ENCODE measurements around the gene SMIM35. TPM values are rescaled to one million over a fixed set of nuclear protein-coding genes. Genes with fewer than 3 reads are reported as not detected.
"Not testable (repeated sequence)": the region's sequence is repeated elsewhere in the genome, so short reads cannot be mapped to it uniquely, and the experiment has no call there.

SMIM35 gene
- total RNA-seq, 2 donors from 2014 or later, result not detected

DNA sequence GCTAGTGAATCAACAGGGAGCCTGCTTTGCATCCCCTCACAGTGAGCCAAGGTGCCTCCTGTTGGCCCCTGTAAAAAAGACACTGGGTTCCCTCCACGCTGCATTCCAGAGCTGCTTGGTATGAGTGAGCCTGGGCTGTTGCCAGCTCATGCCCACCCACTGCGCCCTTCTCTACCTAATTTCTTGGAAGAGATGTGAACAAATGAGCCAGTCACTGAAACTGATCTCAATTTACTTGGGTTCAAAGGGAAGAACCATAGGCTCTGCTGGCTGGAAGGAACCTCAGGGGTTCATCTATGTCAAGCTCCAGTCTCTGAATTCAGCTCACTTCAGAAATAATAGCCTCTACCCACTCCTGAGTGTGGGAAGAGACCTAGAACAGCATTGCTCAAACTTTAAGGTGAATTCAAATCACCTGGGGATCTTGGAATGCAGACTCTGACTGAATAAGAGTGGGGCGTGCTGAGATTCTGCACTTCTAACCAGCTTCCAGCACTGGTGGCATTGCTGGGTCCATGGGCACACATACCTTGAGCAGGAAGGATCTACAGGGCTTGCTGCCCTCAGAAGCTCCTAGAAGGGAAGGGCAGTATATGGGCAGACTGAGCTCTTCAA is 15.2 kb downstream of the SMIM35 start:
- Mint-ChIP-seq H3K36me3 (no peaks in the 10 kb centered on the region), H3K27ac (no peak overlapping the region), H3K9me3 (no peaks in the 10 kb centered on the region)
- DNase-seq (ENCODE audit: low spot score in 2 of 2), result no peak
- no peak for ATAC-seq

DNA sequence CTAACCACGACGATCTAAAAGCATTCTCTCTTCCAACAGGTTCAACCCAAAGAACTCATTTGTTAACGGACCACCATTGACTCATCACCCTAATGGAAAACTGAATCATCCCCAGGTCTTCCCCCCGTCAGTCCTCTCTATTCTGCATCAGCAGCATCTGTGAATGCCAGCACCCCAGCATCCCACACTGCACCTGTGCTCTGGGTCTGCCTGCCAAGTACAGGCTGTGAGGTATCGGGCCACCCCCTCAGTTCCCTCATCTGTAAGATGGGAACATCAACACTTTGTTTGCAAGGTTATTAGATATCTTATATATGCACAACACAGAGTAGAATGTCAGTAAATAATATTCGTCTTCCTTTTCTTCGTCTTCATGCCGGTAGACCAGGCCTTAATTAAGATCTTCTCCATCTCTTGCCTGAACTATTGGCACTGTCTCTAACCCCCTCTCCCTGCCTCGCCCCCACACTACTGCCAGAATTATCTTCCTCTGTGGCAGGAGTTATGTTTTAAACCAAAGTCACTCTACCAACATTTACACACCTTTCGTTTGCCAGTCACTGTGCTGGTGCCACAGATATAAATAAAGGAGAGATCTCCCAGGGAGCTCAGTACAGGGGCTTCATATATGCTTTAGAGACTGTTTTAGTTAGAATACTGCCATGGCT is 17.7 kb downstream of the SMIM35 start:
- H3K36me3 Mint-ChIP-seq, result no peaks in the 10 kb centered on the region
- ATAC-seq (no peak), DNase-seq (ENCODE audit: low spot score in 2 of 2) (no peak)
- no peak overlapping the region for H3K27ac Mint-ChIP-seq
- H3K9me3 Mint-ChIP-seq, result no peaks in the 10 kb centered on the region

DNA sequence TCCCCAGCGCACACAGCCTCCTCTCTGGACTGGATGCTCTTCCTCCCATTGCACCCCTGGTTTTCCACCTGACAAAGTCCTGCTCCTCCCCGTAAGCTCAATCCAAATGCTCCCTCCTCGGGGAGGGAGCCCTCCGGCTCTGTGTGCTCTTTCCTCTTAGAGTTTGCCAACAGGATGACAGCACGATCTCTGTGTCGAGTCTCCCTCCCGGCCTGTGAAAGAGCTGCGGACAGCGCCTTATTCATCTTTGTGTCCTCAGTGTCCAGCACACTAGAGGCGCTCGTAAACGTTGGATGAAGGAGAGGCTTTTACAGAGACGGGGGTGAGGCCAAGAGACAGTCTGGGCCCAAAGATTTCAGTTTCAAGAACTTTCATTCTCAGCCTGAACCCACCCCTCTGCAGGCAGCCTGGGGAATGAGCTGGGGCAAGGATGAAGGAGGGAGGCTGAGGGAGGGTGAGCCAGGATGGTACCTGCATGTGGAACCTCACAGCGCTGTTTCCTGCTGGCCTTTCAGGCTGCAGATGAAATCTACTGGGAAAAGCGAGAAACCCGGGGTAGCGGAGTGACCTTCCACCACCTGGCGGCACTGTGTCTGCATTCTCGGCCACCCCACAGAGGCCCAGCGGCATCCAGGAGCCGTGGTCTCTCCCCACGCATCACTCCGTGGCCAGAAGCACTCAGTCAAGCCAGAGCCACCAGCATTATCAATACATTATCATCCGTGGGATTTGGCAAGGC is 18.4 kb downstream of the SMIM35 start:
- no peaks in the 10 kb centered on the region for H3K36me3 Mint-ChIP-seq
- no peak for ATAC-seq
- no peaks in the 10 kb centered on the region for H3K9me3 Mint-ChIP-seq

DNA sequence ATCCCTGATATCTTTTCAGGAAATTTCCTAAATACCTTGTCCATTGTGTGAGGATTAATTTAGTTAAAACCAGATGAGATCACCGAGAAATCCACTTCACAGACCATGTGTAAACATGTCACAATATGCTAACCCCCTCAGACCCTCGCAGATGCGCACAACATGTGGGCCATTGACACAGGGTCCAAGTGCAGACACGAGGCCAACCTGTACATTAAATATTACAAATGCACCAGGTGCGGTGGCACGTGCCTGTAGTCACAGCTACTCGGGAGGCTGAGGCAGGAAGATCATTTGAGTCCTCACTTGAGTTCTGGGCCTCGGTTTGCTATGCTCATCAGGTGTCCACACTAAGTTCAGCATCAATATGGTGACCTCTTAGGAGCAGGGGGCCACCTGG is 19.8 kb downstream of the SMIM35 start:
- no peaks in the 10 kb centered on the region for H3K36me3 Mint-ChIP-seq
- DNase-seq (ENCODE audit: low spot score in 2 of 2) (no peak), ATAC-seq (no peak)
- H3K9me3 Mint-ChIP-seq, result no peaks in the 10 kb centered on the region
- no peak overlapping the region for H3K27ac Mint-ChIP-seq

More for the DNA sequence above, 18.4 kb downstream of the SMIM35 start:
- H3K27ac Mint-ChIP-seq, result no peak overlapping the region
- no peak for DNase-seq (ENCODE audit: low spot score in 2 of 2)

DNA sequence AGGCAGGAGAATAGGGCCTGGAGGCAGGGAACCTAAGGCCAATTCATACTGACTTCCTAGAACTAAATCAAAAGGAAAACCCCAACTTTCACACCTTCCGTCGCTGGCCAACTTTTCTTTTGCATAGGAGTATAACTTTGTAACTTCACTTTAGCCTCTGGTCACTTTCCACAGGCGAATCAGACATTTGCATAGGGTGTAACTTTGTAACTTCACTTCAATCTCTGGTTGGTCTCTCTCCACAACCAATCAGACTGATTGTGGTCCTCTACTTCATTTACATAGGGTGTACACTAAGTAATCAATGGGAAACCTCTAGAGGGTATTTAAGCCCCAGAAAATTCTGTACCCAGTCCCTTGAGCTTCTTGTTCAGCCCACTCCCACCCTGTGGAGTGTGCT is 21.4 kb downstream of the SMIM35 start:
- Mint-ChIP-seq H3K36me3 (no peaks in the 10 kb centered on the region), H3K9me3 (no peaks in the 10 kb centered on the region)
- ATAC-seq, result no peak

DNA sequence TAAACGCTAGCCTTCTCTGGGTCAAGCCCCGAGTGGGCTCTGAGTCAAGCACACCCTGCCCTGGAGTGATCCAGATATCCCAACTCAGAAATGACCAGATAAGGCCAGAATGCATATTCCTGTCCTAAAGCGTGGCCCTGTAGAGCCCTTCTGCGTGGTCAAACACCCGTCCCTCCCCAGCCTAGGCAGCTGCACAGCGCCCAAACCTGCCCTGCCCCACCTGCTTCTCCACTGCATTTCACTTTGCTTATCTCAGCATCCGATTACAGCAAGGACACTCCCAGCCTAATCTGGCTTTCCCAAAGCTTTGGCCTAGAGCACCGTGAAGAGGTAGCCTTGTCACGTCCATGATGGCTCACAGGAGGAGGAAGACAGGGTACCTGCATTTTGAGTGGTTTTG is 21.8 kb downstream of the SMIM35 start:
- ATAC-seq, result no peak
- H3K27ac Mint-ChIP-seq, result no peak overlapping the region
- no peak for DNase-seq (ENCODE audit: low spot score in 2 of 2)
- no peaks in the 10 kb centered on the region for H3K36me3 Mint-ChIP-seq
- H3K9me3 Mint-ChIP-seq, result no peaks in the 10 kb centered on the region

More for the DNA sequence above, 21.4 kb downstream of the SMIM35 start:
- no peak for DNase-seq (ENCODE audit: low spot score in 2 of 2)
- H3K27ac Mint-ChIP-seq, result no peak overlapping the region

DNA sequence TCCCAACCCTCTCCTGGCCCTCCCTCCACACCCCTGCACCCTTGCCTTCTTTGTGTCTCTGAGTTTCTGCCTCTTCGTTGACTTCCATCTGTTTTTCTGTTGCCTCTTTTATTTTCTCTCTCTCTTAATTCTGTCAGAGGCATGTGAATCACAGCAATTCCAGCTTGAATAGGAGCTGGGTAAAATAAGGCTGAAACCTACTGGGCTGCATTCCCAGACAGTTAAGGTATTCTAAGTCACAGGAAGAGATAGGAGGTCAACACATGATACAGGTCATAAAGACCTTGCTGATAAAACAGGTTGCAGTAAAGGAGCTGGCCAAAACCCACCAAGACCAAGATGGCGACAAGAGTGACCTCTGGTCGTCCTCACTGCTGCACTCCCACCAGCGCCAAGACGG is 24.1 kb downstream of the SMIM35 start:
- H3K9me3 Mint-ChIP-seq; DNase-seq (ENCODE audit: low spot score in 2 of 2); H3K36me3 Mint-ChIP-seq; H3K27ac Mint-ChIP-seq; ATAC-seq: not testable (repeated sequence)

DNA sequence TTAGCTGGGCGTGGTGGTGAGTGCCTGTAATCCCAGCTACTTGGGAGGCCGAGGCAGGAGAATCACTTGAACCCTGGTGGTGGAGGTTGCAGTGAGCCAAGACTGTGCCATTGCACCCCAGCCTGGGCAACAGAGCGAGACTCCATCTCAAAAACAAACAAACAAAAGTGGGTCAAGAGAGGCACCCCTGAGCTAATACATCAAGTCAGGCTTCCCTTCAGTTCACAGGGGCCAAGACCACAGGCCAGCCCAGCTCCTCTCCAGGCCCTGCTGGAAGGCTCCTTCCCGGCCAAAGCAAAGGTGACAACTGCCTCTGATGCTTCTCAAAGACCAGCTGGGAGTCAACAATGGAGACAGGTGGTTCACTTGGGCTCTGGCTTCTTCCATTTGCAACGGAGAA is 24.6 kb downstream of the SMIM35 start:
- not testable (repeated sequence) for H3K9me3 Mint-ChIP-seq, ATAC-seq, H3K36me3 Mint-ChIP-seq, H3K27ac Mint-ChIP-seq
- peak in 1 of 2 donors; percentile 26 for DNase-seq (ENCODE audit: low spot score in 2 of 2)

DNA sequence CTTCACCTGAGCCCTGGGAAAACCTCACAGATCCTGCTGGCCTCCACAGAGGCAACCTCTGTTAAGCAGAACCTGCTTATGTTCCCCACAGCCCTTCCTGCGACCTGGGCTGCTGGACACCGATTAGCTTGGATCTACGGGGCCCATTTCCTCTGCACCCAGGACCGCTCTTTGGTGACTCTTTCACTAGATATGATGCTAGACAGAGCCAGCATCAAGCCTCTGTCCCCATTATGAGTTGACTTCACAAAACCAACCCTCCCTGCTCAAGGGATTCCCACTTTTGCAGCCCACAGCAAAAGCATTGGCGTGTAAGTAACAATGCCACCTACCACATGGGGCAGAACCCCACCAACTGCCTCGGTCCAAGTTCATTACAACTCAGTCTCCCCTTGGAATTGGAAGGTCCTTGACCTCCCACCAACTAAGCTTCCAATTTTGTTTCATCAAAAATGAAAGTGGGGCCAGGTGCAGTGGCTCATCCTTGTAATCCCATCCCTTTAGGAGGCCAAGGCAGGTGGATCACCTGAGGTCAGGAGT is 25.1 kb downstream of the SMIM35 start:
- Mint-ChIP-seq H3K9me3 (no peaks in the 10 kb centered on the region), H3K36me3 (no peaks in the 10 kb centered on the region), H3K27ac (no peak overlapping the region)
- ATAC-seq (no peak), DNase-seq (ENCODE audit: low spot score in 2 of 2) (peak in 1 of 2 donors; percentile 20)

DNA sequence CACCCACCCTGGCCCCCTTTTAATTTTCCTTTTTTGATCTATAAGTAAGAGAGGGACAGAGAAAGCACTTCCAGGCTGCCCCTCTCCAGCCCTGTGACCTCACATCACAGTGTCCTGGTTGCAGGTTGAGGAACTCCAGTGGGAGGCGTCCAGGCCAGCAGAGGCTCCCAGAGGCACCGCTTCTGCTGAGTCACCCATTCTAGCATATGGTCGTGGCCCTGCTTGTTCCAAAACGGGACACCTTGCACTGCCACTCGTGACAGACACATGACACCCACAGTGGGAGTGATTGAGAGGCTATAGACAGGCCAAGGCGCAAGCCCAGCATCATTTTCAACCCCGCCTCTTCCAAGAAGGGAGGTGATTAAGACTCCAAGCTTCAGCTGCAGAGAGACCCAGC is 25.9 kb downstream of the SMIM35 start:
- ATAC-seq, result no peak
- DNase-seq (ENCODE audit: low spot score in 2 of 2), result peak in 1 of 2 donors; percentile 41
- H3K27ac Mint-ChIP-seq, result peak overlapping the region in 1 of 2 donors; percentile 16
- no peaks in the 10 kb centered on the region for H3K9me3 Mint-ChIP-seq
- no peaks in the 10 kb centered on the region for H3K36me3 Mint-ChIP-seq

DNA sequence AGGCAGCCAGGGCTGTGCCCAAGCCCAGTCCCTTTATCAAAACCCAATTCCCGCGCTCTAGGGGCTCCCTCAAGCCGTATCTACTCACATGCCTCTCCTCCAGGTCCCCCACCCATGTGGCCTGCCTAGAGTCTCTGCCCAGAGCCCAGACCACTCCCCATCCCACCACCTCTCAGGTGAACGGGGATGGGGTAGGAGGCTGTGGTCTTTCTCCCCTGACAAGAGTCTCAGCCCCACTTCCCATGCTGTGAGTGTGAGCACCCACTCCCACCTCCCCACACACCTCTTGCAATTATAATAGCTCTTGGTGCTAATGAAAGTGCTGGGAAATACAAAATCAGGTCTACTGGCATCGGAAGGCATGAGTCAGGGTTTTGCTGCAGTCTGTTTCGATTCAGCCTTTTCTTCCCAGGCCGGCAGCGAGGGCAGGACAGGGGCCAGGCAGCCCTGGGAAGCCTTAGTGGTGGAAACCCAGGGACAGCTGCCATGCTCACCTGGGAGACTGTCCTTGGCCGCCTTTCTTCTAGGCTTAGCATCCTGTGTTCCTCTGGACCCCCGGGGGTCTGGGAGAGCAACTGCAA is 26.6 kb downstream of the SMIM35 start:
- Mint-ChIP-seq H3K27ac (no peak overlapping the region), H3K9me3 (no peaks in the 10 kb centered on the region), H3K36me3 (no peaks in the 10 kb centered on the region)
- DNase-seq (ENCODE audit: low spot score in 2 of 2) (peak in 1 of 2 donors; percentile 49), ATAC-seq (no peak)

DNA sequence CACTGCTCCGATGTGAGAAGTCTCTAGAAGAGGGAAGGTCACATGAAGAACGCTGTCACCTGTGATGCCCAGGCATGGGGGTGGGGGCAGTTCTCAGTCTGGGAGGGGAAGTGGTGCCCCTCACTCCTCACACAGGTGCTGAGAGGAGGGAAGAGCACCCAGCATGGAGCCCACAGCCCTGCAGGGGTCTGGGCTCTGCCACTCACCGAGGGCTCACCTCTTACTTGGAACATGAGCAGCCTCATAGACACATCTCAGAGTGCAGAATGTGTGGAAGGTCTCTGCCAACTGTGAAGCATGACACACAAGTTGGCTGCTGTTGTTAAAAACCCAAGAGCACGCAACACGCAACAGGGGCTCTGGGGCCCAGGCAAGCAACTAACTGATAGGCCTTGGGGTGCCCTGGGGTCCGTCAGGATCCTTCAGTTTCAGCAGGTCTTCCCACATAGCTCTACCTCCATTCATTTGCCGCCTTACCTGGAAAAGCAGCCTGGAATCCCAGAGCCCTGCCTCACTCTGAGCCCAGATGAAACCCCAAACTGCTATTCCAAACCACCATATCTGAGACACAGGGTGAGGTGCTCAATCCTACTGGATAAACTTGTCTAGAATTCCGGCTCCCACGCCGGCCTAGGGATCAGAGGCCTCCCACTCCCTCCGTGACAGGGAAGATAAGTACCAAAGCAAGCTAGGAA is 27.4 kb downstream of the SMIM35 start:
- no peaks in the 10 kb centered on the region for H3K9me3 Mint-ChIP-seq
- H3K36me3 Mint-ChIP-seq, result no peaks in the 10 kb centered on the region
- ATAC-seq (no peak), DNase-seq (ENCODE audit: low spot score in 2 of 2) (peak in 1 of 2 donors; percentile 41)
- no peak overlapping the region for H3K27ac Mint-ChIP-seq

DNA sequence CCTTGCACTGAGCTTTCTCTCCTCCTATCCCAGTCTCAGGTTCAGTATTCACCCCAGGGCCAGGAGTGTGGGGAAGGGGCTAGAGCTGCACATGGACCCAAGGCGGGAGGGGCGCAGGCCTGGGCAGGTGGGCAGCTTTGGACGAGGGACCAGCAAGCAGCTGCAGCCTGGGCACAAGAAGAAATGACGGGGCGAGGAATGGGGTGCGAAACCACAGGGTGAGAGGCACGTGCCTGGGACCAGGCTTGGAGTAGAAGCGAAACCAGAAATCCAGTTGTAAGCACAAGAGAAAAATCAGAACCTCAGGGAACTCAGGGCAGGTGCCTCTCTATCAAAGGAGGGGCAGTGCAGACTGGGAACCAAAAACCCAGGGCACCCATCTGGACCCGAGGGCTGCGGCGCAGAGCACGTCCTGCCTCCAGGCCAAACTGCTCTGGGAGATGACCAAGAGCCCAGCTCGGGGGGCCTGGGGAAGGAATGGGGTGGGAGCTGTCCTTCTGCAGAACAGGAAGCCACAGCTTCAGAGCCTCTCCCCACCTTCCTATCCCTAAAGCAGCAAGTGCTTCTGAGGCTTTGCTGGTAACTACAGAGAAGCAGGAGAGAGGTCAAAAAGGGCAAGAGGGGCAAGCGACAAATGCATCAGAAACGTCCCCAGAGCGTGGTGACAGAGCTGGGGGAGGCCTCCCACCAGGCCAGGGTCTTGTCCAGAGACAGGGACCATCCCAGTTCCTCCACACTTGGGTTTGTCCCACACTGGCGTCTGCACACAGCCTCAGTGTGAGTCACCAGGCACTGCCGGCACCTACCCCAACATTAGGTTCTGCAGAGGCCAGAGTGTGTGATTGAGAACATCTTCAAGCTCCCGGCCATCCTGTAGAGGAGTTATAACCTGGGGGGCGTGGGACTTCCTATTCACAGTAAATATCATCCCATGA is 28.2 kb downstream of the SMIM35 start:
- no peaks in the 10 kb centered on the region for H3K9me3 Mint-ChIP-seq
- ATAC-seq (no peak), DNase-seq (ENCODE audit: low spot score in 2 of 2) (peak in 1 of 2 donors; percentile 28)
- no peaks in the 10 kb centered on the region for H3K36me3 Mint-ChIP-seq
- peak overlapping the region in 1 of 2 donors; percentile 25 for H3K27ac Mint-ChIP-seq

DNA sequence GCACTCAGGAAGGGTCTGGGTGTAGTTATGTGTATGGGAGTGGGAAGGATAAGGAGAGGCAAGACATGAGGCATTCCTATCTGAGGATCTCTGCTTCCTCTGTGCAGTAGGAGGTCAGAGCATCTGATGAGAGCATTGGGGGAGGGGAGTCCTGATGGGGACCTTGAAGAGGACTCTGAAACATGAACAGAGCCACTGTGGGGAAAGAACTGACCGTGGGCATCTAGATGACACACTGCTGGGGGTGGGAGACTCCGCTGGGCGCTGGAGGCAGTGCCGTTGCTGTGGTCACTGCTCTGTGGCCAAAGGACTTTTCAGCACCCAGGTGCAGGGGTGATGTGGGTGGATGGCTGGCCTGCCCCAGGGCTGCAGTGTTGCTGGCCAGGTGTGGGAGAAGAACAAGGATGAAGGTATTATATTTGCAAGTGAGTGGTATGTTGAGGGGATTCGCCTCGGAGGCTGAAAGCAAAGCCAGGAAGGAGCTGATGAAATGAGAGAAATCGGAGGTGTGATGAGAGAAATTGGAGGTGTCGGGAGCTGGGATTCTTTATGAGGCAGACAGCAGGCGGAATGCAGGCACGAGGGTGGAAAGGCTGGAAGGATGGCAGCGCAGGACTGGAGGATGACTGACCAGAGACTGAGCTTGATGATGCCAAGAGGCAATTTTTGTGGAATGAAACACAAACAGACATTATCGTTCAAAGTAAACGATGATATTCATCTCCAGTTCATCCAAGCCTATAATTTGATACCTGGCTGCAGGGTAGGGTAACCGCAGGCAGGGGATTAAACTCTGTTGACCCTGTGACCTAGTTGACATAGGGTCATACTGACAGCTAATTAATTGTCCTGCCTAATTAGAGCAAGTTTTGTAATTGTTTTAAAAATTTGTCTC is 29.3 kb downstream of the SMIM35 start:
- no peaks in the 10 kb centered on the region for H3K36me3 Mint-ChIP-seq
- peak overlapping the region in 1 of 2 donors; percentile 29 for H3K27ac Mint-ChIP-seq
- no peak for ATAC-seq
- peak in 1 of 2 donors; percentile 34 for DNase-seq (ENCODE audit: low spot score in 2 of 2)
- H3K9me3 Mint-ChIP-seq, result no peaks in the 10 kb centered on the region

DNA sequence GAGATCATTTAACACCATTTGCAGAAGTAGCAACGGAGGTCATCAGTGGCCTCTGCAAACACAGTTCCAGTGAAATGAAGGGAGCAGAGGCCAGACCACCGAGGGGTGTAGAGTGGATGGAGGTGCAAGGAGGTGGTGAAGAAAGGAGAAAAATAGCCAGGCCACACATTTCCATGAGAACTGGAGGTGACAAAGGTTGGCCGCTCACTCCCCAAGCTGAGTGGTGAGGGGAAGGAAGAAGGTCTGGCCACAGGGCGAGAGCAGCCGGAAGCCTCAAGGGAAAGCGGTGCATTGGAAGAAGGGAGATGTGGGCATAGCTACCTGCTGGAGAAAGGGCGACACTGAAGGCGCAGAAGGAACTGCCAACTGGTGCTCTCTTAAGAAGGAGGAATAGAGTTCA is 30.0 kb downstream of the SMIM35 start:
- Mint-ChIP-seq H3K9me3 (no peaks in the 10 kb centered on the region), H3K27ac (peak overlapping the region; percentile 10 to 29), H3K36me3 (no peaks in the 10 kb centered on the region)
- ATAC-seq (no peak), DNase-seq (ENCODE audit: low spot score in 2 of 2) (no peak)

All from activated naive CD4-positive, alpha-beta T cell treated with anti-CD3 and anti-CD28 coated beads, Interleukin-2, amount 50 U/mL, for 72 hours (primary cell).